GM19455 (cell line): ENCODE measurements around the gene CALML5.

Source experiments
- ATAC-seq: cut with Tn5 transposase; IDR thresholded peaks from one replicate; pipeline ENCODE4 v1.9.1; 2021; ENCODE audit not compliant: unreplicated experiment

CALML5 gene

DNA sequence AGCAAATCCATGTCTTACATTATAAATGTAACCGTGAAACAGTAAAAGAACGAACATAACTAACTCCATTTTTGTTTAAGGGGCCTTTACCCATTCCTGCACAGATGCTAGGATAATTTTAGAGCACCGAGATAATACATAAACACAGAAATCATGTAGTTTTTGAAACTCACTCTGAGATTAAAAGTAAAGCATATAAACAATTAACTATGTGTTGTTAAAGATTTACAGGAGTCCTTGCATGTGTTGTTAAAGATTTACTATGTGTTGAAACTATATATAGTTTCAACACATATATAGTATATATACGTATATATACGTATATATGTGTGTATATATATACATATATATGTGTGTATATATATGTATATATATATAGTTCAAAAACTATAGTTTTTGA, 18.2 kb upstream of the CALML5 start:
- no peak for ATAC-seq

DNA sequence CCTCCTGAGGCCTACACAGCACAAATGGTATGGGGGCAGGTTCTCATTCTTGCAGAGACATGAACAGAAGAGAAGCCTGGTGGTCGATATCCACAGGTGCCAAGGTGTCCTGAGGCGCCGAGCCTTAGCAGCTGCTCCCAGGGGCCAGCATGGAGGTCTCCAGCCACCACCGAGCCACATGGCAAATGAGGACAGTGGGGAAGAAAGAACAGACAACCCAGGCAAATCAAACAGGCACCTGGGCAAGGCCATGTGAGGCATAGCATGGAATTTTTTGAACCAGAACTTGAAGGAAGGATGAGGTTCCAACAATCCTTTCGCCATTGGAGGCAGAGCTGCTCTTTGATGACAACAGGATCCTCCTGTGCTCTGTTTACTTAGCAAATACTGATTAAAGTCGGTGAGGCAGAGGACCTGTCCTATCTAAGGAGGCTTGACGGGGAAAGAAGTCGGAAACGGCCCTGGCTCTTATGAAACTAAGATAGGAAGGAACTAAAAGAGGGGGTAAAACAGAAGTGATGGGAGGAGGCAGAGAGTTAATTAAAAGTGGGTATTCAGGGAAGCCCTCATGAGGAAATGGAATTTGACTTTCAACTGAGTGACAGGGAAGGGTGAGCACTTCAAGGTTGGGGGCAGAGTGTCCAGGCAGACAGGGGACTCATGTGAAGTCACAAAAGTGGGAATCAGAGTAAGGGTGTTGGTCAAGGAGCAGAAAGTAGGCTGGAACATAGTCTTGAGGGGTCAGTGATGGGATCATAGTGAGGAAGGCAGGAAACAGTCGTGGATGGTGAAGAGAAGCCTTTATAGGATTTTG, 16.8 kb upstream of the CALML5 start:
- ATAC-seq, result no peak

DNA sequence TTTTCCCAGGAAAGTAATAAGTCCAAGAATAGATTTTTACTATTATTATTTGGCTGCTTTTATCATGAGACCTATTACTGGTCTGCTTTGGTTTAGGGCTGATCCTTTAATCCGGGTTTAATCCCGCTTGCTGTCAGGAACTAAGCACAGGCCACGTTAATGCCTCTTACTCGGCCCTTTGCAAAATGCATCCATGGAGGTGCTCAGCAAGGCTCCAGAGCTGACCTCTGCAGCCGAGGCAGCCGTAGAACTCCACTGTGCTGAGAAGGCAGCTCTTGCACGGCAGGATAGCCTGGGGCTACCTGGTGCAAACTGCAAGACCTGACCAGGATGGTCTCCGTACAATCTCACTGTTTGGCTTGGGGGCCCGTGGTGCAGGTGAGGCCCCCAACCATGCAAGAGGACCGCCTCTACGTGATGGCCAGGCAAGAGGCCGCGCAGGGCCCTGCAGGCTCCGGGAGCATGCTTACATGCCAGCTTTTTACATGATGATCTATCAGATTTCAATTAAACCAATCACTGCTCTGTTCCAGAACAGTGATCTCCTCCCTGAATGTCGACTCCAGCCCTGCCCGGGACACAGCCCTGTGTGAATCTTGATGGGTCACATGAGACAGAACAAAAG, 15.0 kb upstream of the CALML5 start:
- no peak for ATAC-seq

DNA sequence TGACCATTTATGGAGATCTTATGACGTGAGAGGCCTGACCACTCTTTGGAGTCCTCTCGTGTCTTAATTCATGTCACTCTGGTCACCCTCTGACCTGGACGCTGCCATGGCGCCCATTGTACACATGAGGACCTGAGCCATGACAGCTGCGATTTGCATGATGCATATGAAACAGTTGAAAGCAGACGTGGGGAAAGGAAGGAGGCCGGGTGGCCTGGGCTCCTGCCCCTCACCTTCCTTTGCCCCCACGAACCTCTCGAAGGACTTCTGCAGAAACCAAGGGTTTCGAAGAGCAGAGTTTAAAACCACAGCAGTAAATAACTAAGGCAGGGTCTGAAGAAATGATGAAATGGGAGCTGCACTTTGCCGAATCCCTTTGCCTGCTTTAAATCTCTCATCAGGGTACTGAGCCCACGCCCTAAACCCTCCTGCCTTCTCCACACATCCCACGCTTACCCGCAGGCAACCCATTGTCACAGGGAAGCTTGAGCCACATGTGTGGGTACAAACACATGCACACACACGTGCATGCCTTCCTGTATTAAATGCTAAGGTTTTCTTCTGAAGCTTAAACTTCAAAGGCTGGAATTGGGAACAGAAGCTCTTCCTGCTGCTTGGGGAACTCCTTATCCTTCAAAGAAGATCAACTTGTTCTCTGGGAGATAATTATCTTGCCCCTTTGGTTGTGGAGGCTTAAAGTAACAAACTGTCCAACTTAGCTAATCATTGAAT, 13.7 kb upstream of the CALML5 start:
- ATAC-seq, result no peak

DNA sequence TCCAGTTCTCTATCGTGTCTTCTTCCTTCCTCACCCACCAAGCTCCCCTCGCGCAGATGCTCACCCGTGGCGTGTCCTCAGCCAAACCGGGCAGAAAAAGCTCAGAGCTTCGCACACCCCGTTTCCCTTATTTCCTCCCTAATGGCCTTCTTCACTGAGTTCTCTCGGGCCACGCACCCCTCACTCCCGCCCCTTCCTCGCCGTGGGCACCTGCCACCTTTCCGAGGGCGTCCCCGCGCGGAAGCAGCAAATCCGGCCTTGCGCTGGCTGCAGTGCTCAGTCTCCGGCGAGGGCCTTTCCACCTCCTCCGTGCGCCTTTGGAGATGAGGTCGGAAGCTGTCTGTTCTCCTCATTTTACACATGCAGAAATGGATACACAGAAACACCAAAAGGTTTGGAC, 13.0 kb upstream of the CALML5 start:
- no peak for ATAC-seq

DNA sequence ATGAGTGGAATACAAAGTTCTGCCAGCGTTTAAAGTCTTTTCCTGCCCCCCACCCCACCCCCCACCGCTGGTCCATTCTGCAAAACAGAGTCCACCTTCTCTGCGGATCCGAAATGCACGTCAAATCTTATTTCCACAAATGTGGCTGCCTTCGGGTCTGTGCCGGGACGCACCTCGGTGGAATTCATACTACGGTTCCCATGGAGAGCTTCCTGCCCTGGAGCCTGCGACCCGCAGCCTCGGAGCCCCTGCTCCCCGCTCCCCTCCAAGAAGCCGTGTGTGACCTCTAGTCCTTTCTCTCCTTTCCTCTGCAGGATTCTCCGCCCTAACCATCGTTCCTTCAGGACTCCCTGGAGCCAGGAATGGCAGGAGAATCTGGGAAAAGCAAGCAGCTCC, 12.5 kb upstream of the CALML5 start:
- no peak for ATAC-seq

DNA sequence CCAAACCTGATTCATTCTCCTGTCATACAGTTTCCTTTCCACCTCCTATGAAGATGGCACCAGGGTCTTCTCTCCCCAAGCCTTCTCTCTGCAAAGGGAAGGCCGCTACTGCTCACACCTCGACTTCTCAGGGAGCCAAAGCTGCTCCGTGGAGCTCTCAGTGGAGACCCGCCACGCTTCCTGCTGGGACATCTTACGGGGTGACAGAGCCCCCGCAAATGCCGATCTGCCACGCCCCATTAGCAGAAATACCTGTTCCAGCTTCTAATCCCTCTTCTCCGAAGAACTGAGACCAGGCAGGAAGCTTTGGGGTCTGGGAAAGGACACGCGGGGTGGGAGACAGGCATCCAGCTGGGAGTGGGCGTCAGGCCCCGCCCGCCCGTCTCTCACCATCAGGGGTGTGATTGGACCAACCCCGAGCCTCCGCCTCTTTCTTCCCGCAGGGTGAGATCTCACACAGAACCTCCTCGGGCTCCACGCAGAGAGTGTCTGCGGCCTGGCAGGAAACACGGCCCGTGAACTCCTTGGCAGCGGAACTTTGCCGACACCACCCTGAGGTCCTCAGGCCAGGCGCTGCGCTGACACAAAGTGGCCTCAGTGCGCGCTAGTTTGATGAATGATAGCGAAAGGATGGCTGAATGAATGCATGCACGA, 12.0 kb upstream of the CALML5 start:
- ATAC-seq, result no peak

DNA sequence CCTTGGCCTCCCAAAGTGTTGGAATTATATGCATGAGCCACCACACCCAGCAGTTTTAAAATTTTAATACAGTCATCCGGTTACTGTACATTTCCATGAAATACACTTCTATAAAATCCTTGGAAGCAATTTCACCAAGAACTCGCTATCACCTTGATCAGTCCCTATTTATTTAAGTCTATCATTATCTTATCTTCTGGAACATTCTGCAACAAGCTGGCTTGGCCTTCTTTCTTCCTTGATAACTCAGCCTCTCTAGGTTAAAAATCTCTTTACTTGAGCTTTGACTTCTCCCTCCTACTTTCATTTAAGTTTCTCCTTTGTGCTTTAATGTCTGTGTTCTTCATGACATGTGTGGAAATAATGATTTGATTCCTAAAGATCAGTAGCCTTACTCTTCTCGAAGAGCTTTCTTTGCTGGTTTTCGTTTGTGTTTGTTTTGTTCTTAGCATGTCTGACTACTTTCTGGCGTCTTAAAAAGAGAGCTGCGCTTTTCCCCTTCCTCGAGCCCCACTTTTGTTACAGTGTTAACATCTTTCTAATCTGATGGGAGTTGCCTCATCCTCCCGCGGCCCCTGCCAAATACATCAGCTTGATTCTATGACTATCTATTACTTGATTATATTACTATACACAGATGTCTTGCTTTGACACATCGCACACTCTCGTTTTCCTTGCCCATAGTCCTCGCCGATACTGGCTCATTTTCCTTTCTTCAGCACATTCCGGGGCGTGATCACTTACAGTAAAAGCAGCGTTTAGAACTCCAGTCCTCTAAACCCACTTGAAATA, 11.1 kb upstream of the CALML5 start:
- no peak for ATAC-seq

DNA sequence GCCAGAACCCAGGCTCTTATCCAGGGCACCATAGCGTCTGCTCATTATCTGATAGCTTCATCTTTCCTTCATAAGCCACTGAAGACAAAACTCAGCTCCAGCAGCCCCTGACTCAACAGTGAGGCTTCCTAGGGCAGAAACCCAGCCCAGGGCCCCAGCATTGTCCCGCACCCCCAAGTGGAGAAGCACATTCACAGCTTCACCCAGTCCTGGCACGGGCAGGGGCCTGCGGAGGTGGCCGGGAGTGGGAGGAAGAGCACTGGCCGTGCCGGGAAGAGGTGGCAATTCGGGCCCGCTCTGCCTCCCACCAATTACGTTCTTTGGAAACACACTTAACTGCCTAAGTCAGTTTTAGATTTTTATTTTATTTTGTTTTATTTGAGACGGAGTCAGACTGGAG, 10.3 kb upstream of the CALML5 start:
- no peak for ATAC-seq

DNA sequence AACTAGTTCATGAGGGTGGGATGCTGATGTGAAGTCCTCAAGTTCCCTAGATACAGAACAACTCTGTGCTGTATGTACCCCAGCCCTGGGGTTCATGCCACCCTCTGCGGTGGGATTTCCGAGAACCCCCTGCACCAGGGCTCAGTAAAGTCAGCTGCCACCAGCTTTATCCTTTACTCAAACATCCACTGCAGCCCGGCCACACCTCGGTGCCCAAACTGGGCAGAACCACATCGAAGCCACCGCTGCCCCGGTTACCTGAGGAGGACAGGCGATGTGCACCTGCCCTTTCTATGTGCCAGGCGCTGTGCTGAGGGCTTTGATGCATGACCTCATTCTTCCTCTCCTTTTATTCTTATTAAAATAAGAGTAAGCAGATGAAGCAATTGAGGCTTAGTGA, 9.9 kb upstream of the CALML5 start:
- no peak for ATAC-seq

DNA sequence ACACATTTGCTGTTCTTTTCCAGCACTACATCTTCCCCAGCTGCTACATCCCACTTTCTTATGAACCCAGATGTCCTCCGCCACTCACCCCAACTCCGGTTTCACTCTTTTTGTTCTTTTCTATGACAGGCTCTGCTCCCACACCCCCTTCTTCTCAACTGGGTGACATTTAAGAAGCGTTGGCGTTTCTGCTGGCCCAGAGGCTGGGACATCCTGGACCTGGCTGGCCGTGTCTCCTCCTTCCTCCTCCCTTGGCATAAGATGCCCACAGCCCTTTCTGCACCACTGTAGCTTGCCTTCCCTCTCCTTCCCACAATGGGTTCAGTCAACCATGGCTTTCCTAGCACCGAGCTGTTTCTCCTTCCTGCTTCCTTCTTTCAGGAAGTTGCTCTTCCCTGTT, 9.4 kb upstream of the CALML5 start:
- no peak for ATAC-seq

DNA sequence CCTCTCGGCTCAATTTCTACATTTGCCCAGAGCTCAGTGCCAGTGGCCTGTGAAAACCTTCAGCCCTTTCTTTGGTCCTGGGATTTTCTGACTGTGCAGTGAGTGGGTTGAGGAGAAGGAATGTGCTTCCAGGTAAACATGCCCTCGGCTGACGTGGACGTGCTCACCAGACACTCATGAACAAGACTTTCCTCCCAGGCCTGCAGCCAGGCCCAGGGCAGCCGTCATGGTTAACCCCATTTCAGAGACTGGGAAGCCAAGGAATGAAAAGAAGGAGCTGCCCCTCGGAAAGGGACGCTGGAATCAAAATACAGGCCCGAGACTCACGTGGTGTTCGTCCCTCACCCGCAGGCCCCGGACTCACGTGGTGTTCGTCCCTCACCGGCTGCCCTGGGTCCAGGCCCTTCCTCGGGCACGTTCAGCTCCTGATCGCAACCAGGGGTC, 8.8 kb upstream of the CALML5 start:
- ATAC-seq, result no peak

DNA sequence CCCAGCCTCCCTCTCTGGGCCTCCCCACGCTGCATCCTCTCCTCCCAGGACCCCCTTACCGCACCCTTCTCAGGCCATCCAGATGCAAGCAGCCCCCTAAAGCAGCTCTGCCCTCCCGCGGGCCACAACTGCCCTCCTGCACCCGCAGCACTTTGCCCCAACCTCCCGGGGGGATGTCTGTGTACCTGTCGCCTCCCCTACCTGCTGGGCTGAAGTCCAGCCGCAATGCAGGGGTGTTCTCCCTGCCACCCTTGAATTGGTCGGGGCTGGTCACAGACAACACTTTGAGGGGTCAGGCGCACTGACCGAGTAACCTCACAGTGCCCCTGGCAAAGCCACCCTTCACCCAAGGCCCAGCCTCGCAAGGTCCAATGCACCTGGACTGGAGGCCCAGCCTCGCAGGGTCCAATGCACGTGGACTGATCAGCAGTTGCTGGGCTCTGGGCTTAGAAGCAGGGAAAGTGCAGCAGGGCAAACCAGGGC, 8.3 kb upstream of the CALML5 start:
- ATAC-seq, result no peak

DNA sequence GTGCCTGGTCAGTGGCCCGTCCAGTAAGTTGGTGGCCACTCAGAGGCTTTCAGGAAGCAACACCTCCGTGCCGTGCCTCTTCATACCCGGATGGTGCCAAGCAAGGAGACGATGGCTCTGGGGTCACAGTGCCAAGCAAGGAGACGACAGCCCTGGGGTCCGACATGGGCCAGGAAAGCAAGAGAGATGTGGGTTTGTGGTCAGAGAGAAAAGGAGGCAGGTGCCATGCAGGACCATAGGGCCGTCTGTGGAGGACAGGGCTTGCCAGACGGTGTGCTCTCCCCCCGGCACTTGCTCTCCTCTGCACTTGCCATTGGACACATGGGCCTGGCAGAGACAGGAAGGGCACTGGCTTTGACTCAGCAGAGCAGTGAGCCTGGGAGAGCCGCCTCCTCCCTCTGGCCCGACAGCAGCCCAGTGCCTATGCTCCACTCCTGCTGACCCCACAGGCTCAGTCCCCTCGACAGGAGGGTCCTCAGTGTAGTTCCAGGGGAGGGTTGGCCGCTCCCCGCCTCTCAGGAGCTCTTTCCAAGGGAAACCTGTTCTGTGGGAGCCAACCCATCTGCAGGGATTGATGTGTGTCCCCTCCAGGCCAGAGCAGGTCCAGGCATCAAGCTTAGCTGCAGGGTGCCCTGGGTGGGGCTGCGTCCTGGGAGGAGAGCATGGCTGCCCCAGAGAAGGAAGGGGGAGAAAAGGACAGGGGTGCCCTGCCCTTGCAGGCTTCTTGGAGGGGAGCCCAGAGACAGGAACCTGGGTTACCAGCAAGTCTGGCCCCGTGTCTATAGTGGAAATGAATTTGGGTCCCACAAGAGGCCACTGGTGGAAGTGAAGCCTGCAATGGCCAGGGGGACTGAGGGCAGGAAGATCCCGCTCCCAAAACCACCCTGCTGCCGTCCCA, 7.6 kb upstream of the CALML5 start:
- no peak for ATAC-seq

DNA sequence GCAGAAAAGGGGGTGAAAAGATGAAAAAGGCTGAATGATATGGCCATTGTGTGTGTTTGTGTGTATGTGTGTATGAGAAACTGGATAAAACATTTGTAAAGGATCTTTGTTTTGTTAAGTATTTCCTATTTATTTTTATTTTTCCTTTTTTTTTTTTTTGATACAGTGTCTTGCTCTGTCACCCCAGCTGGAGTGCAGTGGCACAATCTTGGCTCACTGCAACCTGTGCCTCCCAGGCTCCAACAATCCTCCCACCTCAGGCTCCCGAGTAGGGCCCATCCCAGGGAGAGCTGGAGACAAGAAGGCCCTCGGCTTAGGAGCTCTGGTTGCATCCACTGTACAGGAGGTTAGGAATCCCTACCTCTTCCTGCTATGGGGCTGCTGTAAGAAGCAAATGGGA, 6.9 kb upstream of the CALML5 start:
- ATAC-seq, result no peak

DNA sequence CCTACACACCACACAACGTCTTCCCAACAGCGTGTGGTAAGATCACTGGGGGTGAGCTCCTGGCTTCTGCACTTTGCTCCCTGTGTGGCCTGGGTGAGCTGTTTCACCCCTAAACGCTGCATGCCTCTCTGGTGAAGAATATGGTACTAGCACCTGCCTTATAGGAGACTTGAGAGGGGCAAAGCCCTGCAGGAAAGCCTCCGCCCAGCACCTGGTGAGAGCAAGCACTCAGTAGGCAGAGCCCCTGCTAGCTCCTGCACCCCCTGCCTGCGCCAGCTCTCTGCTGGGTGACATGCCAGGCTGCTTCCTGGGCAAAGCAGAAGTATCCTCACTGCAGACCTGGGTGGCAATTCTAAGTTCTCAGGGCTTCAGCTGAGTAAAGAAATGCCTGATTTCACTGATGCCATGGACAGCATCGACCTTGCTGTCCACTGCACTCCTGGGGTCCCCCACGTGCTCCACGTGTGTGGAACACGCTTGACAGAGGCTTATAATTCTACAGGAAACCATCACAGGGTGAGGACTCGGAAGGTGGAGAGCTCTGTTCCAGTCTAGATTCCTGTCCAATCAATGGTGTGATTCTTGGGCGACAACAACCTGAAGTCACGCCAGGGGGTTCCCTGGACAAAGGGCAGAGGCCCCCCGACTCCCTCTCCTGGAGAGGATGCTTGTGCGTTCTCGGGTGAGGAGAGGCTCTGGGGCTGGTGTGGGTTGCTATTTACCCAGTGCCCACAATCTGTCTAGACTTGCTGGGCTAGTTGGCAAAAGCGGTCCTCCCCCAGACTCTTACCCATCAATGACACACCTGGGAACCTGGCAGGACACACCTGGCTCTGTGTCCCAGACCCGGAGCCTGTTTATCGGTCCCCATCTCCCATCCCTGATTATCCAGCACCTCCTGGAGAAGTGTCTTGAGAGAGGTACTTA, 5.0 kb upstream of the CALML5 start:
- no peak for ATAC-seq

DNA sequence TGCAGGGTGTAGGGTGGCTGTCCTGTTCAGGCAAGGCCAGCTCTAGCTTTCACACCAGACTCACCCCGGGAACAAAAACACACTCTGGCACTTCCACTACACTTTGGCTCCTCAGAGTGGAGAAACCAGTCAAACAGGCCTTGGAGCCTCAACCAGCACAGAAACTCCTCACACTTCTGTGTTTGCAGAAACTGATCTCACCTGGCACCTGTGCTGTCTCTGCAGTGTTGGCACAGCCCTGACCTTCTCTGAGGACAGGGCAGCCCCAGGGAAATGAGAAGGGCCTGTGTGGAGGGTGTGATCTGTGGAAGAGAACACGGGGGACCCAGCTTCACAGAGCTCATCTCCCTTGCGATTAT, 4.1 kb upstream of the CALML5 start:
- no peak for ATAC-seq

DNA sequence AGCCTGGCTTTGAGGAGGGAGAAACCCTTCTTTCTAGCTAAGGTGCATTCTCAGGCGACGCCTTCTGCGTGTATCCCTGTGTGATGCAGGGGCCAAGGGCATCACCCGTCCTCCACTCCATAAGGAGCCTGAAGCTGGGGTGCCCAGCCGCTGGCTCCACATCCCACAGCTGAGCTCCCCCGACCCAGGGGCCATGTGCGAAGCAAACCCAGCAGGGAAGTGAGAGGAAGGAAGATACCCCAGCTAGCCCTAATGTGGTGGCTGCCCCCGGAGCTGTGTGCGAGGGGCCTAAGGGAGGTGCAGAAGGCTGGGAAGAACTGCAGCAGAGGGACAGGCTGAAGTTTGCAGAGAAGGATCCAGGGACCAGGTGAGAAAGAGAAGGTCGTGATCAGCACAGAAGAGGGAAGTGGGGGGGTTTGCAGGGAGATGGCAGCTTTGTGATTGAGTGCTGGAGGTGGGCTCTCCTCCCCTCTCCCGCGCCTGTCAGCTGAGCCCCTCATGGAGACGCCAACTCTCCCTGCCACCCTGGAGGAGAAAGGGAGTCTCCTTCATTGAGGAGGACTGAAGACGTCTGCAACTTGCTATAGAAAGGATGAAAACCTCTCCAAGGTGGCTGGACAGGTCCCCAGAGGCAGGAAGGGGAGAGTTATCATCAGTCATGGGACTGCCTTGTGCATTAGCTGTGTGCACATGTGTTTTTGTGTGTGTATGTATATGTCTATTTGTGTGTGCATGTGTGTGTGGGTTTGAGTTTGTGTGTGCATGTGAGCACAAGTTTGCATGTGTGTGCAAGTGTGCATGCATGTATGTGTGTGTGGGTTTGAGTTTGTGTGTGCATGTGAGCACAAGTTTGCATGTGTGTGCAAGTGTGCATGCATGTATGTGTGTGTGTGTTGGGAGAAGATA, 3.5 kb upstream of the CALML5 start:
- ATAC-seq, result no peak
